PC-9 (cell line): ENCODE data around the gene SSUH2.

ENCODE experiments used
- EZH2 ChIP-seq: fragments of 200-600 bp; sonication (generic); IDR thresholded peaks from 2 replicates; pipeline ENCODE4 v1.8.0; 2017; ENCODE audit warnings: antibody characterized with exemption, low read depth
- TF ChIP-seq, protein P1 (sequence below): fragments of 200-600 bp; sonication (generic); conservative IDR thresholded peaks from 2 replicates; pipeline ENCODE4 v1.6.1; 2017; ENCODE audit warnings: mixed run types, antibody characterized with exemption, mild to moderate bottlenecking, moderate library complexity

DNA sequence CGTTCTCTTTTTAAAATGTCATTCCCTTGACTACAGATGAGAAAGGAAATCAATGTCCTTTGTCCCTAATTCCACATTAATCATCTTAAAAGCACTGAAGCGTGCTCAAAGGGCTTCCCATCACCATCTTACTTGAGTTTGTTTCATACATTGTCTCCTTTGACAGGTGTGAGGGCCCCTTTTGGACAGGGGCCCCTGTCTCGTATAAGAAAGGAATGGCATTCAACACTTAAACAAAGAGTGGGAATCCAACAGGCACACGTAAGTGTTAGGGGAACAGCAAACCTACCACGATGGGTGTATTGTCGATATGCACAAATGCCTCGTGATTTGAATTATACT, 5.0 kb downstream of the SSUH2 start:
- TF ChIP-seq, protein P1, sequence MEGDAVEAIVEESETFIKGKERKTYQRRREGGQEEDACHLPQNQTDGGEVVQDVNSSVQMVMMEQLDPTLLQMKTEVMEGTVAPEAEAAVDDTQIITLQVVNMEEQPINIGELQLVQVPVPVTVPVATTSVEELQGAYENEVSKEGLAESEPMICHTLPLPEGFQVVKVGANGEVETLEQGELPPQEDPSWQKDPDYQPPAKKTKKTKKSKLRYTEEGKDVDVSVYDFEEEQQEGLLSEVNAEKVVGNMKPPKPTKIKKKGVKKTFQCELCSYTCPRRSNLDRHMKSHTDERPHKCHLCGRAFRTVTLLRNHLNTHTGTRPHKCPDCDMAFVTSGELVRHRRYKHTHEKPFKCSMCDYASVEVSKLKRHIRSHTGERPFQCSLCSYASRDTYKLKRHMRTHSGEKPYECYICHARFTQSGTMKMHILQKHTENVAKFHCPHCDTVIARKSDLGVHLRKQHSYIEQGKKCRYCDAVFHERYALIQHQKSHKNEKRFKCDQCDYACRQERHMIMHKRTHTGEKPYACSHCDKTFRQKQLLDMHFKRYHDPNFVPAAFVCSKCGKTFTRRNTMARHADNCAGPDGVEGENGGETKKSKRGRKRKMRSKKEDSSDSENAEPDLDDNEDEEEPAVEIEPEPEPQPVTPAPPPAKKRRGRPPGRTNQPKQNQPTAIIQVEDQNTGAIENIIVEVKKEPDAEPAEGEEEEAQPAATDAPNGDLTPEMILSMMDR, result no peak
- no peak for TF ChIP-seq EZH2
